Smooth muscle cell of the brain vasculature (primary cell): ENCODE measurements around the gene C6orf47.

ENCODE experiments used
- DNase-seq: peaks from one replicate; pipeline ENCODE4 v3.0.0-alpha.2; 2012; ENCODE audit warnings: low read depth, low spot score

The C6orf47 gene

DNA sequence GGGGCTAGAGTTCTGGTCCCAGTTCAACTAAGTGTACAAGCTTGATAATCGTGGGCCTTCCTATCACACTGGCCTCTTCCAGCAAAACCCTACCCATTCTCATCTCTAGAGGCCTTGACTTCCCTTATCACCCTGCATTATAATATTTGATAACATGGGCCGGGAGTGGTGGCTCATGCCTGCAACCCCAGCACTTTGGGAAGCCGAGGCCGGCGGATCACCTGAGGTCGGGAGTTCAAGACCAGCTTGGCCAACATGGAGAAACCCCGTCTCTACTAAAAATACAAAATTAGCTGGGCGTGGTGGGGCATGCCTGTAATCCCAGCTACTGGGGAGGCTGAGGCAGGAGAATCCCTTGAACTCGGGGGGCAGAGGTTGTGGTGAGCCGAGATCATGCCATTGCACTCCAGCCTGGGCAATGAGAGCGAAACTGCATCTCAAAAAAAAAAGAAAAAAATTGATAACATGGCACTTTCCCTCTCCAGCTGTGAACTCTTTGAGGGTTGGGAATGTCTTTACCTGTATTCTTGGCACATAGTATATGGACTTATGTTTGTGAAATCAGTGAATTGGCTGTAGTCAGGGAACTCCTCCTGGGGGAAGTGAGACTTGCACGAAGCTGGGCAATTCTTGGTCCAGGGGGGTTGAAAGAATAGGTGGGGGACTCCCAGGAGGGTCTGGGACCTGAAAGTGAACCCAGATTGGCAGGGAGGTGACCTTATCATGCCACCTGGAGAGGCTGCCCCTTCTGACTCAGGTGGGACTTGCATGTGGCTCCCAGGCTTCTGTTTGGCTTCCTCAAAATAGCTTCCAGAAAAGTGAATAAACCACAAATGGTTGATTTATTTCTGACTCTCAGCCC is 915 bp upstream of the C6orf47 start:
- no peak for DNase-seq

- DNase-seq: no peak
These were observed 763 bp downstream of the C6orf47 start for GRCh38 chr6:31659649-31660380.

- DNase-seq: no peak
These were observed 1.5 kb downstream of the C6orf47 start for GRCh38 chr6:31658983-31659648.

- DNase-seq: no peak
These were observed 2.4 kb downstream of the C6orf47 start for GRCh38 chr6:31658158-31658688.

GRCh38 chr6:31657406-31658157 is 3.0 kb downstream of the C6orf47 start:
- no peak for DNase-seq

DNA sequence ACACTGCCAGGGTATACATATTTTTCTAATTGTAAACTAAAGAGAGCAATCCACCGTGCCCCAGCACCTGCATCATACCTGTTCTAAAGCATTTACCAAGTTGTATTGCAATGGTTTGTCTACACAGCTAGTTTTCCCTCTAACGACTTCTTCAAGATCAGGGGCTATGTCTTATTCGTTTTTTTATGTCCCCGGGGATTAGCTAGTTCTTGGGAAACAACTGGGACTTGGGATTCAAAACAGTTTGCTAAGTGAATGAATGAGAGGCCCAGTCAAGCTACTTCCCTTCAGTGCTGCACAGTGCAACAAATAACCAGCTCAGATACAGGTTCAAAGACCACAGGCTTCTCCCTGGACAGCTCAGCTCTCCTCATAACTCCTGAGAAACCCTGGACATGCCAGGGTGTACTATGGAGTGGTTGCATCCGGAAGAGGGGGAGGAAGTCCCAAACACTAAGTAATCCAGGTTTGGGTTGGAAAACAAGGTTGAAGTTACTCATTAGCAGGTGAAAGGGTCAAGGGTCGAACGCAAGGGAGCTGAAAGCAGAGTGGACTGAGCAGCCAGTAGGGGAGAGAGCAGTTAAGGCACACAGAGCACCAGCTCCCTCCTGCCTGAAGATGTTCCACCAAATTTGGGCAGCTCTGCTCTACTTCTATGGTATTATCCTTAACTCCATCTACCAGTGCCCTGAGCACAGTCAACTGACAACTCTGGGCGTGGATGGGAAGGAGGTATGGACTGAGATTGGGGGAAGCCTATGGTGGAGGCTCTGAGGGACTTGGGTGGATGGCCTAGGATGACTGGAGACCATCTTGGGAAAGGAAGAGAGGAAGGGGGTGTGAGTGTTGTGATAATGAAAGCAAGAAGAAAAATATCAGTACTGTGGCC is 5.0 kb downstream of the C6orf47 start, which contains the start of gene APOM:
APOM (plus strand) TSS at position 546 of the 889 bp plus-strand sequence; CDS start at position 619, 73 bp downstream.
- no peak for DNase-seq

DNA sequence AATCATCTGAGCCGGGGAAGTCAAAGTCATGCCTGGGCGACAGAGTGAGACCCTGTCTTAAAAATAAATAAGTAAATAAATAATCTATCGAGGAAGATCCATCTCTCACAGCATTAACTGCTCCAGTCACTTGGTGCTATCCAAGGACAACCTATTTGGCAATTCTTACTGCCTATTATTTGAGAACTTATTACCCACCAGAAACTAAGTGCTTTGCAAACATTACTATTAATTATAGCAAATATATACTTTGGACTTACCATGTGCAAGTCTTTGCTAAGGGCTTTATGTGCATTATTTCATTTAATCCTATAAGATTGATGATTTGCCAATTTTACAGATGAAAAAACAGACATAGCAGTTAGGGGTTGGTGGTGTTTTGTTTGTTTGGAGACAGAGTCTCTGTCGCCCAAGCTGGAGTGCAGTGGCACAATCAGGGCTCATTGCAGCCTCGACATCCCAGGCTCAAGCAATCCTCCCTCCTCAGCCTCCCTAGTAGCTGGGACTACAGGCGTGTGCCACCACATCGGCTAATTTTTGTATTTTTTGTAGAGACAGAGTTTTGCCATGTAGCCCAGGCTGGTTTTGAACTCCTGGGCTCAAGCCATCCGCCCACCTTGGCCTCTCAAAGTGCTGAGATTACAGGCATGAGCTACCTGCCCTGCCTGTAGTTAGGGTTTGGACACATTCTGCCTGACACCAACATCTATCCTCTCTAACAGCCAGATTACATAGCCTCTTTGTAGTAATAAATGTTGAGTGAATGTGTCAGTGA is 5.8 kb downstream of the C6orf47 start:
- DNase-seq: no peak

DNA sequence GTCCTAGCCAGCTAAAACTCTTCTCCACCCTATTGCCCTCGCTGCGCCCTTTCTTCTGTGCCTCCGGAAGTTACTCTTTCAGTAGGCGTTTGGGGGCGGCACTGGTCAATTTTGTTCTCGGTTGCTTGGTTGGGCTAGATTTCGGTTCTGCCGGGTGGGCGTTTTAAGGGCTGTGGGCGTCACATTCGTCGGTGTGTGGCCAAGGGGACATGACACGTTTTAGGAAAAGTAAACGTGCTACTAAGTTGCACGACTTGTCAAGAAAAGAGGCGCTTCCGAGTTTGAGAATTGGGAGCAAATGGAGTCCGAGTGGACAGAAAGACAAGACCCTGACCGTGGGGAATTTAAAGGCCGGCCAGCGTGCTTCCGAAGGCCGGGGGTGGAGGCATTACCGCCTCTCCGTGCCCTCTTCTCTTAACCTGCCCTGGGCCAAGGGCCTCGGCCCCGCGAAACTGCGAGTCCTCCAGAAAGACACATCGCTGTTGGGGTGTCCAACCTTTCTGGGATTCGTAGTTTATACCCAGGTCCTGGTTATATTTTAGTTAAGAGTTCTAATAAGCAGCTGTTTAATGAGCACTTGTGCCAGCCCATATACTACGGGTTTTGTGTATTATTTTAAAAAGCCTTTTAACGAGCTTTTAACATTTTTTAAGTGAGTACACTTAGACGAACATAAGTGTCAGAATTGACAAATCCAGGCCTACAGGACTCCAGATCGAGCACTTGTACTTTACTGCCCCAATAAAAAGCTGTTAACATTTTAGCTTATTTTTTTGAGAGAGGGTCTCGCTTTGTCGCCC is 7.5 kb downstream of the C6orf47 start:
- DNase-seq: no peak

GRCh38 chr6:31651602-31652191 is 8.9 kb downstream of the C6orf47 start:
- DNase-seq: no peak

DNA sequence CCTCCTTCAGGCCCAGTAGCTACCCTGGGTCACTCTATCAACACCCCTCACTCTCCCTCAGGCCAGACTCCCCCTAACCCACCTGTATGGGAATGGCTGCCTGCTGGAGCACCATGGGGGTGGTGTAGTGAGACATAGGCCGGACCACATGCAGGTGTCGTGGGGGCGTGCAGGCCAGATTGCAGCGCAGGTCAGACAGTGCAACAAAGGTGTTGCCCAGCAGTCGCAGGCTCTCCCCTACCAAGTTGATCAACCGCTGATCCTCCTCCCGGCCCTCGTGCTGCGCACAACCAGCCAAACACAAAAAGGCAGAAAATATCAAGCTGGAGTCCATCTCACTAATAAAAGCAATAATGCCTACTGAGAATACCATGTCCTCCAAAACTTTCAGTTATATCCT is 15.3 kb downstream of the C6orf47 start:
- DNase-seq: no peak

DNA sequence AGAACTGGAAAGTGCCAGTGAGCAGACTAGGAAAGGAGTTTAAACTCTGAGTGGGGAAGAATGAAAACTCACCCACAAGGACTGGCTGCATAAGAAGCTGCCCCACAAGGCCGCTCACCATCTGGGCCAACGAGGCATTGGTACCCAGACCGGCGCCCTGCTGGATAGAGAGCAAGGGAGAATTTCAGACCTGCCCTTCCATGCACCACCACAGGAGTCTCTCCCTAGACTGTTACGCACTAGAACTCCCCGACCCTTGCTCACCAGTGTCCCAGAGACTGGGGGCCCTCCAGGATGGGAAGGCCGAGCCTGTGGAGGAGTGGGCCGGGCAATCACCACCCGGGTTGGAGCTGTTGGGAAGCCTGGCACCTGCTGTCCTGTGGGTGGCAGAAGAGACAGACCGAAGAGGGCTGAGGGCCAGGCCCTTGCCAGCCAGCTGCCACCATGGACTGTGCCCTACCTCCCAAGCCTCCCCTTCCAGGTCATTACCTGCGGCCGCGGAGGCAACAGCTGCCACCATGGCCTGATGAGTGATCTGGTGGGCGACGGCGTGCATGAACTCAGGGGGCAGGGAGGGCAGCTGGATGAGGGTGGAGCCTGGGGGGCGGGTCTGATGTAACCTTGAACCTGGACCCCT is 16.6 kb downstream of the C6orf47 start:
- DNase-seq: no peak

DNA sequence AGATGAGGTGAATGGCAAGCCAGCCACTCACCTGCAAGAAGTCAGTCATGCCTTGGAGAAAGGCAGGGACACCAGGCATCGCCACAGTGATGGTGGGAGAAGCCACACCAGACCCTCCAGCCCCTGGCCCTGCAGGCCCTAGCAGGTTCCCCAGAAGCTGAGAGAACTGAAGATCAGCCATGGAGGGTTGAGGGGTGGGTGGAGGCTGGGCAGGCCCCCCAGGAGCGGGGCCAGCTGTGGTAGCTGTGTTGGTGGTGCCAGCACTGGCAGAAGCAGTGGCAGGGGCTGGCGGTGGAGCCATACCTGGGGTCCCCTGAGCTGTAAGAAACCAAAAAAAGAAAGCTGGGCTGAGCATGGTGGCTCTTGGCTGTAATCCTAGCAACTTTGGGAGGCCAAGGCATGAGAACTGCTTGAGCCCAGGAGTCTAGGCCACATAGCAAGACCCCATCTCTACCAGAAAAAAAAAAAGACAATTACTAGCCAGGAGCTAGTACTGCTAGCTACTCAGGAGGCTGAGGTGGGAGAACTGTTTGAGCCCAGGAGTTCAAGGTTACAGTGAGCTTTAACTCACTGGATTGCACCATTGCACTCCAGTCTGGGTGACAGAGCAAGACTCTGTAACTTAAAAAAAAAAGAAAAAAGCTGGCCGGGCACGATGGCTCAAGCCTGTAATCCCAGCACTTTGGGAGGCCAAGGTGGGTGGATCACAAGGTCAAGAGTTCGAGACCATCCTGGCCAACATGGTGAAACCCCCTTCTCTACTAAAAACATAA is 17.6 kb downstream of the C6orf47 start:
- no peak for DNase-seq

DNA sequence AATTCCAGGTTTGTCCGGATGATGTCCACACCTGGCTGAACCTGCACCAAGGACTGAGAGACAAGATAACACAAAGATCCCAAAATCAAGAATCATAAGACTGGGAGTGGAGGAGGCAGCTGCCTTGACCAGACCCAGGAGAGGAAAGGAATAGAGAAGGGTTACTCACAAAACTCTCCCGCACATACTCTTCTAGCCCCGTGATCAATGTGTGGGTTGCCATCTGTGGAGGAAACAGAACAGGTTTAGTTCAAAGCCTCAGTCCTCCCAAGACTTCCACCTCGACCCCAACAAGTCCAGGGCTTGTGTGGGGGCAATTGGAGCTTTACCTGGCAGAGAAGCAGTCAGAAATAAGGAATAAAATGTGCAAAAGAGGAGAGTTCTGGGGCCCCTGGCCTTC is 19.2 kb downstream of the C6orf47 start:
- DNase-seq: no peak

- no peak for DNase-seq
These were observed 20.0 kb downstream of the C6orf47 start for GRCh38 chr6:31640612-31641011.

DNA sequence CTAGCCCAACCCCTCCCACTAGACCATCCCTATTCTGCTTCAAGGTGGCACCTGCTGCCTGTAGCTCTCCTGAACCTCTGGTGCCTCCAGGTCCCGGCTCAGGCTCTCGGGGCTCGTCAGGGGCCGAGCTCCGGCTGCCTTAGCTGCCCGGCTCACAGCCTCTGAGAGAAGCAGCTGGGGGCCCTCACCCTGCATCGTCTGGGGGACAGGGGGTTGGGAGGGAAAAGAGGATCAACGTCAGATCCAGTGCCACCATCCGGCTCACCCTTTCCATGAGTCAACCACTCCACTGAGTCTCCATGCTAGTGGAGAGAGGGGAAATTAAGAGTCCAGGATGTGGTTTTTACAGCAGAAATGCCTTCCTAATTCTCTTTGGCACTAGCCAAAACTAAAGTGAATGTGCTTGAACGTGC is 21.1 kb downstream of the C6orf47 start:
- no peak for DNase-seq

GRCh38 chr6:31639043-31639442 is 21.5 kb downstream of the C6orf47 start:
- DNase-seq: no peak
